GM12892 (cell line): ENCODE data around the gene HMCN1.

ENCODE experiments used
- DNase-seq: peaks from one replicate; pipeline ENCODE4 v3.0.0; 2011; ENCODE audit not compliant: insufficient read length
- FAIRE-seq: peaks from 2 replicates; lab custom pipeline; 2011; peaks lifted over from hg19 to GRCh38; lab: Jason Lieb, UNC
- POLR2A ChIP-seq: IDR thresholded peaks from 2 replicates; pipeline ENCODE4 v1.6.1; 2011; ENCODE audit warnings: low read depth, low read length, control low read depth
- POLR2AphosphoS5 ChIP-seq: IDR thresholded peaks from 2 replicates; pipeline ENCODE4 v1.6.1; 2011; ENCODE audit warnings: low read depth, low read length, control low read depth
- TAF1 ChIP-seq: IDR thresholded peaks from 2 replicates; pipeline ENCODE4 v1.6.1; 2011; ENCODE audit warnings: low read depth, mild to moderate bottlenecking, control low read depth, low read length, borderline replicate concordance

Gene HMCN1

DNA sequence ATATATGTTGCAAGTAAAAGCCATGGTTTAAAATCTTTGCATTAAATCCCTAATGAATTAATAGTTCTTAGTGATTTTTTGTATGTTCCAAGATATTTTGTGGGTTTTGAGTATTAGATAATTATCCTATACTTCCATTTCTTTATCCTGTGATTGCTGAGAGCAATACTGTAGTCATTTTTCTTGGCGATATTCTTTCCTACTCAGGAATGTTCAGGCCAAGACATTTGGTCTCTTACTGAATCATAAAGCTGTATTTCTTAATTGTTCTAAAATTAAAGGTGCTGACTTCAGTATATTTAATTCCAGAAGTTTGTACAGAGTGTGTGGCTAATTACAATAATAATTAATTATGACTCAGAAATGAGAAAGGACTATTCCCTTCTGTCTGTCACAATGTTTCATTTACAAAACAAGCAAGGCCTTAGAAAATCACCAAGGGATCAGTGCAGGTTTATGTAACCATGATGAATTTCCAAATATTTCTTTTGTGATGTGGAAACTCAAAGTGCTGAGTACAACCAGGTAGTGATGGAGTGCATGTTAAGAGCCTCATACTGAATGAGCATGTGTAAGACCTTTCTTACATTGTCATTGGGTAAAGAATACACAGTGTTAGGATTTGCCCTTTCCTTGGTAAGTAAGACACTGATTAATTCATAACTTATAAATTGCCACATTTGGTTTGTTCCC, 161.2 kb downstream of the HMCN1 start:
- TF ChIP-seq TAF1: no peak
- FAIRE-seq (no peak), DNase-seq (no peak)

GRCh38 chr1:185896863-185897262, 162.7 kb downstream of the HMCN1 start:
- no peak for DNase-seq
- no peak for FAIRE-seq

DNA sequence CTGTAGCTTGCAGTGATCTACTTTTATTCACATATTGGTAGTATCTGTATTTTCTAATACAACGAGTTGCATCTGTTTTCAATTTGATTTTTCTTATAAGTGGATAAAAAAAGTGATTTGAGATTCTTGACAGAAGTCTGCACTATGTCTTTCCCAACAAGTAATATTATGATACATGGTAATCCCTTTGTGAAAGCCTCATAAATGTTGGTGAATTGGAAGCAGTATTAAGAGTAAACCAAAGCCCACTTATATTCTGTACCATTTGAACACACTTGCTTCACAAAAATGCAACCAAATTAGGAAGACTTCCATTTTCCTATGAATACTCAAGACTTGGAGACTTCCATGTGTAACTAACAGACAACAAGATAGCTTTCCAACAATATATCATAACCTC, 172.0 kb downstream of the HMCN1 start:
- FAIRE-seq (no peak), DNase-seq (no peak)
- TF ChIP-seq POLR2A (no peak), POLR2AphosphoS5 (no peak), TAF1 (no peak)

More at GRCh38 chr1:185896863-185897262, 162.7 kb downstream of the HMCN1 start:
- TF ChIP-seq POLR2A (no peak), POLR2AphosphoS5 (no peak), TAF1 (no peak)

GRCh38 chr1:185907246-185907645, 173.1 kb downstream of the HMCN1 start:
- FAIRE-seq: no peak
- TF ChIP-seq POLR2A: no peak
- TF ChIP-seq POLR2AphosphoS5: no peak
- TF ChIP-seq TAF1: no peak

DNA sequence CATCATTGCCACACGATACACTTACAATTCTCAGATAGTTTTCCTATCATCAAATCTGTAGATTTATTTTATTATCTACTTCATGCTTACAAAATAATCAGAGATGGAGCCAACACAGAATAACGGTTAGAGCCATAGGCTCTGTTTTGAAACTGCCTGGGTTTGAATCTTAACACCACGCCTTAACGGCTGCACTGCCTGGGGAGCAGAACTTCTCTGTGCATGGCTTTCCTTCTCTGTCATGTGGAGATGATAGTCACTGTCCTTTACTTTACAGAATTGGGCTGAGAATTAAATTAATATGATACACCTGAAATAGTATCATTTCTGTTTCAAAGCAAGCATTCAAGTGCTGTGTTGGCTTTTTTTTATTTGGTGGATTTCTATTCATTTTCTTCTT, 177.8 kb downstream of the HMCN1 start:
- FAIRE-seq (no peak), DNase-seq (no peak)
- no peak for TF ChIP-seq TAF1
- TF ChIP-seq POLR2A: no peak
- TF ChIP-seq POLR2AphosphoS5: no peak

More at GRCh38 chr1:185907246-185907645, 173.1 kb downstream of the HMCN1 start:
- DNase-seq: no peak

- DNase-seq (no peak), FAIRE-seq (no peak)
- TF ChIP-seq POLR2A (no peak), POLR2AphosphoS5 (no peak), TAF1 (no peak)
Measured at GRCh38 chr1:185912504-185912903, 178.3 kb downstream of the HMCN1 start.

GRCh38 chr1:185914089-185914488, 179.9 kb downstream of the HMCN1 start:
- TF ChIP-seq TAF1 (no peak), POLR2A (no peak), POLR2AphosphoS5 (no peak)
- DNase-seq (no peak), FAIRE-seq (no peak)

GRCh38 chr1:185916861-185917260, 182.7 kb downstream of the HMCN1 start:
- DNase-seq: no peak
- FAIRE-seq: no peak
- TF ChIP-seq TAF1: no peak
- no peak for TF ChIP-seq POLR2A
- TF ChIP-seq POLR2AphosphoS5: no peak

- no peak for DNase-seq
- no peak for FAIRE-seq
- TF ChIP-seq TAF1 (no peak), POLR2AphosphoS5 (no peak), POLR2A (no peak)
Measured at GRCh38 chr1:185917646-185918045, 183.5 kb downstream of the HMCN1 start.

GRCh38 chr1:185920602-185921001, 186.4 kb downstream of the HMCN1 start:
- TF ChIP-seq TAF1 (no peak), POLR2AphosphoS5 (no peak), POLR2A (no peak)
- DNase-seq (no peak), FAIRE-seq (no peak)

- no peak for FAIRE-seq
- no peak for DNase-seq
- TF ChIP-seq POLR2AphosphoS5: no peak
- TF ChIP-seq POLR2A: no peak
- TF ChIP-seq TAF1: no peak
Measured at GRCh38 chr1:185921636-185922035, 187.4 kb downstream of the HMCN1 start.

DNA sequence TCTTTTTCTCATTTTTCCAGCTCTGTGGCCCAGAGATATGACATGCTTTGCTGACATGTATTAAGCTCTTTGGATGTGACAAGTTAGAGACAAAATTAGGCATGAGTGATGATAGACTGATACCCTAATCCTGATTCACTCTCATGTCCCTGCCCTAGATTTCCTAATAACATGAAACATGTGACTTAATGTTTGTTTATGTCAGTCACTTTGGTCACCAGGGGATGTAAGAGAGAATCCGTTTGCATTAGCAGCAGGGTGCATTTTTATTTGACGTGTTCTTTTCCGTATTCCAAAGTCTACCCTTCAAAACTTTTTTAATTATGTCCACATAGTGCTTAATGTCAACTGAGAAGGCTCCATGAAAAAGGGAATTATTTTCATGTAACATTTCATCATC, 192.4 kb downstream of the HMCN1 start:
- no peak for FAIRE-seq
- no peak for DNase-seq
- TF ChIP-seq POLR2A: no peak
- no peak for TF ChIP-seq POLR2AphosphoS5
- no peak for TF ChIP-seq TAF1

DNA sequence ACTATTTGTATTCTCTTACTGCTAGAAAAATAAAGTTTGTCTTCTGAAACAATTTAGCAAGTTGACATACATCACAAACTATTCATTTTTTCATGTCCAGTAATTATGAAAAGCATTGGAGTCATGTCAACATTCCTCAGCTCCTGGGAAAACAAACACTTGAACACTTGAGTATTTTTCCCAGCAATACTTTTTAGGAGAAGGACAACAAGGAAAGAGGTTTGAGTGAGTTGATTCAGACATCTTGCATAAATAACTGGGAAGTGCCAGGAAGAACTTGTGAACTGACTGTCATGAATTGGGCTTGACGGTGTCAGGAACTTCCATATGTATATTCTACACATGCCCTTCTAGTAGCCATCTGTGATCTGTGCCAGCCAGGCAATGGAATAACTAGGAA, 195.6 kb downstream of the HMCN1 start:
- no peak for FAIRE-seq
- TF ChIP-seq POLR2AphosphoS5 (no peak), TAF1 (no peak), POLR2A (no peak)
- DNase-seq: no peak
